HL-60/S4 treated with phorbol 12-myristate 13-acetate at 8.2 ng/mL for 4 days and 3 days (cell line): ENCODE data around the gene MAP3K4.
"Not testable (repeated sequence)": the region's sequence is repeated elsewhere in the genome, so short reads cannot be mapped to it uniquely, and the experiment has no call there.

Source experiments
- in situ Hi-C: fragments of 300-500 bp; cut with MboI; formaldehyde crosslinking; loops from 2 replicates; pipeline ENCODE4 v1.15.0; 2022; ENCODE audit warnings: low sequenced_read_pairs

Gene MAP3K4

GRCh38 chr6:160972111-160972510 is 19.5 kb upstream of the MAP3K4 start:
- in situ Hi-C loops = no loop called here

DNA sequence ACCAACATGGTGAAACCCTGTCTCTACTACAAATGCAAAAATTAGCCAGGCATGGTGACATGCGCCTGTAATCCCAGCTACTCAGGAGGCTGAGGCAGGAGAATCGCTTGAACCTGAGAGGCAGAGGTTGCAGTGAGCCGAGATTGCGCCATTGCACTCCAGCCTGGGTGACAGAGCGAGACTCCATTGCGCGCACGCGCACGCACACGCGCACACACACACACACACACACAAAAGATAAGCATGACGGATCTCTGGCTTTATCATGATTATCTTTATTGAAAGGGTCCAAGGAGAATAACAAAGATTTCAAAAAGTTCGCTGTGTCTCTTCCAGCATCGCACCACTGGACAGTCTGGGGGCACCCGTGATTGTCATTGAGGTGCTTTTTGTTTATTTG is 19.0 kb upstream of the MAP3K4 start:
- in situ Hi-C loops = not testable (repeated sequence)

DNA sequence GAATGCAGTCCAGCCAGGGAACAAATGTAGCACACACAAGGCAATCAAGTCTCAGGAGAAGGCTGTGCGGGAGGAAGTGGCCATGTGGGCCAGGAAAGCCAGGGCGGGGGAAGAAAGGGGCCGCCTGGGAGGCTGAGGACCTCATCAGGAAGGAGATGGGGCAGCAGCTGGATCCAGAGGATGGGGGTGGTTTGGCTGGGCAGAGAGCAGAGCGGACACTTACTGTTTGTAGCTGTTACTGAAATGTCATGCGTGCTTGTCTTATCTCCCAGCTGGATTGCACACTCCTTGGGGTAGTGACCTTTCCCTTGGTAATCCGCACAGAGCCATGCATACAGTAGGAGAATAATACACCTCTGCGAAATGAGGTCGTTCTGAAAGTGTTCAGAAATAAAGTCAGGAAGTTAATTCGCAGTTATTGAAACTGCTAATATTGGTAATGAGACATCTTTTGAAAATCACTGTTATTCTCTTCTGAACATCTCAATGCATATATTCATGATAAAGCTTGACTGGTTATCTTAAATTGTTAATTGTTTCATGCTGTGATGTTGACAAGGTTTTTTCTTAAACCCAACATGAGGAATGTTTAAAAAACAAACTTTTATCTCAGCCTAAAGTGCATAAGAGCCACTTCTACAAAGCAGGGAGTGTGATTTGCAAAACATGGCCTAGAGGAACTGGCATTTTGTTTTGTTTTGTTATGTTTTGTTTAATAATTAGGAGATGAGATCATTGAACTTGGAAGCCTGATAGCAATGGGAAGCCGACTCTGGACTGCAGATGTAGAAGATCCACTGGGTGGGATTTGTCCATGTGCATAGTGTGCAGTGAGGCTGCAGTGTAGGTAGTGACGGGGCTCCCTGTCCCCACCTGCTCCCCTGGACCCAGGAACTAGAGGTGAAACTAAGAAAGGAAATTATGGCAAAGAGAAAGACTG is 18.0 kb upstream of the MAP3K4 start:
- in situ Hi-C loops = no loop called here

DNA sequence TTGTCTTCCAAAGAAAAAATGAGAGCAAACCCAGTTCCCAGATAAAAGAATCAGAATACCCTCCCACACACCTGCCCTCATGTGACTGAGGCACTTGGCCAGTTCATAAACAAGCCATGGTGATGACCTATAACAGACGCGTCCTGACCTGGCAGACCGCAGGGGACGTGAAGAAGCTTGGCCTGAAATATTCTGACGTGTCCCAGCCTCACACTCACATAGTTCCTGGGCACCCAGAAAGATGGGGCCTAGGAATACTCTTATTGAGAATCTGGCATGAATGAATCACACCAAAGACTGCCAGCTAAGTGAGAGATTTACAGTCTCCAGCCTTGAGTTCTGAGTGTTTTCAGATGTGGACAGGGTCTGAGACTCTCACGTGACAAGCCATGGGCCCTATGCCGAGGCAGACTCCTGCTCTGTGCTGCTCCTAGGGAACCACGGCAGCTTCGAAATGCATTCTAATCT is 17.2 kb upstream of the MAP3K4 start:
- in situ Hi-C loops = no loop called here

- in situ Hi-C loops = no loop called here
These were observed 16.4 kb upstream of the MAP3K4 start for GRCh38 chr6:160975162-160975561.

- in situ Hi-C loops = not testable (repeated sequence)
These were observed 15.6 kb upstream of the MAP3K4 start for GRCh38 chr6:160975961-160976360.

DNA sequence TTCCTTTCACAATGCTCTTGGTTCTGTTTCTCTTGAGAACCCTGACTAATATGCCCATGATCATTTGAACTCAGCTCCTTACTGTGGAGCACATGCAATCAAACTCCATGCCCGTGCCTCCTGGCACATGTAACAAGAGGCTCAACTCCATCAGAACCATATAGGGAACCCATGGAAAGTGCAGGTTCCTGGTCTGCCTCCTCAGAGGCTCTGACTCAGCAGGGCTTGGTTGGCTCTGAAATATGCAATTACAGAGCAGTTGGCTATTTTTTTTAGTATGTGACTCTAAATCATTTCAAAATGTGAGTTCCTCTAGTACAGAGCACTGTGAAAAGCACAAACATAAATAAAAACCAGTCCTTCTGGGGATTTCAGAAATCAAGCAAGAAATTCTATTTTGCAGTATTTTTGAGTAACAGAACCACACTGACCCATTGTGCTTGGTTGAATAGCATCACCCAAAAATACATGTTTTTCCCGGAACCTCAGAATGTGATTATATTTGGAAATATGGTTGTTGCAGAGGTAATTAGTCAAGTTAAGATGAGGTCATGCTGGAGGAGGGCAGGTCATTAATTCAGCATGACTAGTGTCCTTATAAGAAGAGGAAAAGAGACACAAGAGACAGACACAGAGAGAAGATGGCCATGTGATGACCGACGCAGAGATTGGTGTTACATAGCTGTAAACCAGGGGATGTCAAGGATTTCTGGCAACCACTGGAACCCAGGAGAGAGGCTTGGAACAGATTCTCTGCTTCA is 13.2 kb upstream of the MAP3K4 start:
- in situ Hi-C loops = no loop called here

DNA sequence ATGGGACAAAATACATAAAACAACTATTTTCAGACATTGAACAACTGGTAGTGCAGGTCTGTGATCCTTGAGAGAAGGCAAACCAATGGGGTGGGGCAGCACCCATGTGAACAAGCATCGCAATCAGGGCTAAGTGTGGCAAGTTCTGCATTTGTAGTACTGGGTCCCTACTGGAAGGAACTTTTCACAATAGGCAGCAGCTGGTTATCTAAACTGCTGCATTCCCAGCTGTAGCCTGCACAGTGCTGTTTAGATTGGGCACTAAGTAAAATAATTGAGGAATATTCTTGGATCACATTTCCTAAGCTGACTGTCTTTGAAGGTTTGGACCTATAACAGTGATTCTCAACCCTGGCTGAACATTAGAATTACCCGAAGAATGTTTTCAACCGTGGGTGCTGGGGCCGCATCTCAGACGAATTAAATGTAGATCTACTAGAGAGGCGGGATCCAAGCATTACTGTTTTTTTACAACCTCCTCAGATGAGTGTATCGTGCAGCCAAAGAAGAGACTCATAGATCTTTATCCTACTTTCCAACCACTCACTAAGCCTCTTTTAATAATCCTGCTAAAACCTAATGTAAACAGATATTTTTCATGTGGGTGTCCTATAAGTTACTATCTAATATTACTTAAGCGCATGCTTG is 12.4 kb upstream of the MAP3K4 start:
- in situ Hi-C loops = no loop called here

DNA sequence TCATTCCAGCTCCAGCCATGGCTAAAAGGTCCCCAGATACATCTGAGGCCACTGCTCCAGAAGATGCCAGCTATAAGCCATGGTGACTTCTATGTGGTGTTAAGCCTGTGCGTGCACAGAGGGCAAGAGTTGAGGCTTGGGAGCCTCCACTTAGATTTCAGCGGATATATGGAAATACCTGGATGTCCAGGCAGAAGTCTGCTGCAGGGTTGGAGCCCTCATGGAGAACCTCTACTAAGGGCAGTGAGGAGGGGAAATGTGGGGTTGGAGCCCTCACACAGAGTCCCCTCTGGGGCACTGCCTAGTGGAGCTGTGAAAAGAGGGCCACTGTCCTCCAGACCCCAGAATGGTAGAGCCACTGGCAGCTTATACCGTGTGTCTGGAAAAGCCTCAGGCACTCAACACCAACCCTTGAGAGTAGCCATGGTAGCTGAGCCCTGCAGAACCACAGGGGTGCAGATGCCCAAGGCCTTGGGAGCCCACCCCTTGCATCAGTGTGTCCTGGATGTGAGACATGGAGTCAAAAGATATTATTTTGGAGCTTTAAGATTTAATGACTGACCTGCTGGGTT is 8.1 kb upstream of the MAP3K4 start:
- in situ Hi-C loops = not testable (repeated sequence)

- in situ Hi-C loops = no loop called here
These were observed 4.7 kb upstream of the MAP3K4 start for GRCh38 chr6:160986851-160987250.

DNA sequence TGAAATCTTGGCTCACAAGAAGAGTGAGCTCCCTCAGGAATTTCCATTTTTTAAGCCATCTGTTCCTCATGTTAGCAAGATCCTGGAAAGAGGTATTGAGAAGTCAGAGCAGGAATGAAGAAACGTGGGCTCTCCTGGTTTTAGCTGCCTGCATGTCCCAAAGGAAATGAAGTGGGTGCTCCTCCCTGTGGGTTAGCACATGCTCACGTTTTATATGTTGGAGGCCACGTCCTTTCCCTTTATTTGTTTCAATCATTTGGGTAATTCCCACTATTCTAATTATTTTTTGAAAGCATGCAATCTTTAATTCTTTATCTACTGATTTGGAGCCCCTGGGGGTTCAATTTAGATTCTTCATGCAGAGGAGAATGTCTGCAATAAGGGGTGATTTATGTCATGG is 4.3 kb upstream of the MAP3K4 start:
- in situ Hi-C loops = no loop called here

- in situ Hi-C loops = no loop called here
These were observed 643 bp upstream of the MAP3K4 start for GRCh38 chr6:160990847-160991405.

GRCh38 chr6:160992061-160992979 is 751 bp downstream of the MAP3K4 start:
- in situ Hi-C loops = no loop called here

GRCh38 chr6:160992980-160993314 is 1.4 kb downstream of the MAP3K4 start:
- in situ Hi-C loops = no loop called here

GRCh38 chr6:160995271-160995670 is 3.7 kb downstream of the MAP3K4 start:
- in situ Hi-C loops = no loop called here

GRCh38 chr6:160996131-160996601 is 4.6 kb downstream of the MAP3K4 start:
- in situ Hi-C loops = no loop called here

GRCh38 chr6:160998217-160998616 is 6.6 kb downstream of the MAP3K4 start:
- in situ Hi-C loops = no loop called here

DNA sequence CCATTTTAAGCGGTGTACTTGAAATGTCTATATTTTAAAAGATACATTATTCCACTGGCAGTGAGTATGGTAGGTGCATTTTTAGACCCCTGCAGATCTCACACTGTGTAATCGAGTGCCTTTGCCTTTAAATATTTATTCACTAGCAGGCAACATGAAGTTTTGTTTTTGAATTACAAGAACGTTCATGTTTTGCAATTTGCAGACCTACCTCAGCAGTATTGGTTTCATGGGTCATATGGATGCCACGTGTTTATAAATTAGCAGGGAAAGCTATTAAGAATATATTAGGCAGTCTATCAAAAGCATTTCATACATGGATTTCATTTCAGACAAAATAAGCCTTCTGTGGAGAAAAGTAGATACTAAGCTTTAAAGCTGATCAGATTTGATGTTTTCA is 7.2 kb downstream of the MAP3K4 start:
- in situ Hi-C loops = no loop called here

- in situ Hi-C loops = no loop called here
These were observed 7.9 kb downstream of the MAP3K4 start for GRCh38 chr6:160999516-160999915.

GRCh38 chr6:161000632-161001031 is 9.1 kb downstream of the MAP3K4 start:
- in situ Hi-C loops = no loop called here
